ENCODE results near the gene RBMS3.

DNA sequence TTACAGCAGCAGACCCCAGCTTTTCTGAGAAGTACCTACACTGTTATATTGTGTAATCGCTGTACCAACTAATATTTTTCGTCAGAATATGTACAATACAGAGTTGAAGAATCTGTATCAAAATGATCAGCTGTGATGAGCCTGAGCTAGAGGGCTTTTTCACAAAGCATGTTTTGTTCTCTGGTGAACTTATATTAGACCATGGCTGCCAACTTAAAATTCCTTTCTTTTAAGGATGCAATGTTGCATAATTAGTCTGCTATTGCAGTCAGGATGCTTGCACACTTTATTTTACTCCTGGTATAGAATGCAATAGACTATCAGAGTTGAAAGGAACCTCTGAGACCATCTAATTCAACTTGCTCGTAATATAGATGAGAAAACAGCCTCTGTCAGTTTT, 127.8 kb downstream of the RBMS3 start:
- TF ChIP-seq, protein P1, sequence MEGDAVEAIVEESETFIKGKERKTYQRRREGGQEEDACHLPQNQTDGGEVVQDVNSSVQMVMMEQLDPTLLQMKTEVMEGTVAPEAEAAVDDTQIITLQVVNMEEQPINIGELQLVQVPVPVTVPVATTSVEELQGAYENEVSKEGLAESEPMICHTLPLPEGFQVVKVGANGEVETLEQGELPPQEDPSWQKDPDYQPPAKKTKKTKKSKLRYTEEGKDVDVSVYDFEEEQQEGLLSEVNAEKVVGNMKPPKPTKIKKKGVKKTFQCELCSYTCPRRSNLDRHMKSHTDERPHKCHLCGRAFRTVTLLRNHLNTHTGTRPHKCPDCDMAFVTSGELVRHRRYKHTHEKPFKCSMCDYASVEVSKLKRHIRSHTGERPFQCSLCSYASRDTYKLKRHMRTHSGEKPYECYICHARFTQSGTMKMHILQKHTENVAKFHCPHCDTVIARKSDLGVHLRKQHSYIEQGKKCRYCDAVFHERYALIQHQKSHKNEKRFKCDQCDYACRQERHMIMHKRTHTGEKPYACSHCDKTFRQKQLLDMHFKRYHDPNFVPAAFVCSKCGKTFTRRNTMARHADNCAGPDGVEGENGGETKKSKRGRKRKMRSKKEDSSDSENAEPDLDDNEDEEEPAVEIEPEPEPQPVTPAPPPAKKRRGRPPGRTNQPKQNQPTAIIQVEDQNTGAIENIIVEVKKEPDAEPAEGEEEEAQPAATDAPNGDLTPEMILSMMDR (IDR thresholded peaks at IDR 0.05): no peak
- TF ChIP-seq POLR2A (IDR thresholded peaks at IDR 0.05): no peak
